ENCODE results near the gene CLCN7. TPM values are rescaled to one million over a fixed set of nuclear protein-coding genes. Genes with fewer than 3 reads are reported as not detected.

The CLCN7 gene
- total and polyA plus RNA-seq, 2 experiments from 2014 or later, result 17.4 to 53.8 TPM

DNA sequence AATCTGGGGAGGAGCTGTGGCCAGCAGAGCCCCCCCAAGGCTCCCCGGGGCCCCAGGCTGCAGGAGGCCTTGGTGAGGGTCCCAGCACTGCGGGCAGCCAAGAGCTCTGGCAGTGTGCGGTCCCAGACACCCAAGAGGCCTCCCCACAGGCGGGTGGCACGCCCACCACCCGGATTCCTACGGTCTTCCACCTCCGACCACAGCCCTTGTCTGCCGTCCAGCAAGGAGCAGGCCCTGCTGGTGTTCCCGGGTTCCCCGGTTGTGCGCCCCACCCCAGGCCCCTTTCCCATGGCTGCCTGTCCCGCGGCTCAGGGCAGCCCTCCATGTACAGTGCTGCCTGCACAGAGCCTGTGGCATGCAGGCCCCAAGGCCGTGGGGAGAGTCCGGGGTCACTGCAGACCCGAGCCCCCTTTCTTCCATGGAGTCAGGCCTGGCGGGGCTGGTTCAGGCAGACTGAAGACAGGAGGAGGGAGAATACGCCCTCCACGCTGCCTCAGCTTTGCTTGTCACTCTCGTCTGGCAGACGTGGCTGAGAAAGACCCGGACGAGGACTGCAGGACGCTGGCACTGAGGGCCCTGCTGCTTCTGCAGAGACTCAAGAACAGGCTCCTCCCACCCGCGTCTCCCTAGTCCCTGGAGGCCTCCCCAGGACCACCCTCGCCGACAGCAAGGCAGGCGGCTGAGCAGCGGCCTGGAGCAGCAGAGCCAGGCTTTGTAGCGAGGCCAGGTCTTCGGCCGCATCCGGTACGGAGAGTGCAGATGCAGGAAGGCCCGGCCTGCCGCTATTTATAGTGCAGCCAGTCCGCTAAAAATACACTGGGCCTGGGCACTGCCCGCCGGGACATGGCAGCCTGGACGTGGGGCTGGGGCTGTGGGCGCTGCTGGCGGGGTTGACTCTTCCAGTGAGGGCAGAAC, 34.7 kb upstream of the CLCN7 start (continued):
- TF ChIP-seq, protein P1, sequence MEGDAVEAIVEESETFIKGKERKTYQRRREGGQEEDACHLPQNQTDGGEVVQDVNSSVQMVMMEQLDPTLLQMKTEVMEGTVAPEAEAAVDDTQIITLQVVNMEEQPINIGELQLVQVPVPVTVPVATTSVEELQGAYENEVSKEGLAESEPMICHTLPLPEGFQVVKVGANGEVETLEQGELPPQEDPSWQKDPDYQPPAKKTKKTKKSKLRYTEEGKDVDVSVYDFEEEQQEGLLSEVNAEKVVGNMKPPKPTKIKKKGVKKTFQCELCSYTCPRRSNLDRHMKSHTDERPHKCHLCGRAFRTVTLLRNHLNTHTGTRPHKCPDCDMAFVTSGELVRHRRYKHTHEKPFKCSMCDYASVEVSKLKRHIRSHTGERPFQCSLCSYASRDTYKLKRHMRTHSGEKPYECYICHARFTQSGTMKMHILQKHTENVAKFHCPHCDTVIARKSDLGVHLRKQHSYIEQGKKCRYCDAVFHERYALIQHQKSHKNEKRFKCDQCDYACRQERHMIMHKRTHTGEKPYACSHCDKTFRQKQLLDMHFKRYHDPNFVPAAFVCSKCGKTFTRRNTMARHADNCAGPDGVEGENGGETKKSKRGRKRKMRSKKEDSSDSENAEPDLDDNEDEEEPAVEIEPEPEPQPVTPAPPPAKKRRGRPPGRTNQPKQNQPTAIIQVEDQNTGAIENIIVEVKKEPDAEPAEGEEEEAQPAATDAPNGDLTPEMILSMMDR (conservative IDR thresholded peaks at IDR 0.05; ENCODE audit: low read depth in 2 of 2), result no peak
- no peak for TF ChIP-seq EZH2 (IDR thresholded peaks at IDR 0.05; ENCODE audit: low read depth, unreplicated experiment)
- no peak for TF ChIP-seq EZH2phosphoT487 (IDR thresholded peaks at IDR 0.05; ENCODE audit: unreplicated experiment)

GRCh38 chr16:1508494-1509187, 33.8 kb upstream of the CLCN7 start:
- Histone ChIP-seq H3K4me3 (no peak overlapping the region), H3K4me2 (no peak overlapping the region), H2AFZ (no peak overlapping the region), H3K36me3 (ENCODE audit: insufficient read depth) (no peaks in the 10 kb centered on the region), H3K79me2 (replicated peaks; ENCODE audit: insufficient read depth) (no peaks in the 10 kb centered on the region), H3F3A (replicated peaks; ENCODE audit: low read depth) (no peaks in the 10 kb centered on the region), H4K20me1 (replicated peaks; ENCODE audit: insufficient read depth) (peaks cover 4% of the 10 kb centered on the region; the same call in 1 of the 2 replicates), H3K4me1 (ENCODE audit: insufficient read depth) (no peaks in the 10 kb centered on the region), H3K27ac (ENCODE audit: low read depth) (no peak overlapping the region), H3K27me3 (ENCODE audit: insufficient read depth) (no peaks in the 10 kb centered on the region), H3K9me2 (ENCODE audit: insufficient read depth) (no peaks in the 10 kb centered on the region)
- H3K27me3 Mint-ChIP-seq (ENCODE audit: insufficient read depth, low read depth, poor library complexity), result peaks cover 10% of the 10 kb centered on the region
- DNase-seq (ENCODE audit: low spot score), result no peak
- no peak overlapping the region for H3K4me3 Mint-ChIP-seq
- no peak for ATAC-seq
- TF ChIP-seq, protein P2, sequence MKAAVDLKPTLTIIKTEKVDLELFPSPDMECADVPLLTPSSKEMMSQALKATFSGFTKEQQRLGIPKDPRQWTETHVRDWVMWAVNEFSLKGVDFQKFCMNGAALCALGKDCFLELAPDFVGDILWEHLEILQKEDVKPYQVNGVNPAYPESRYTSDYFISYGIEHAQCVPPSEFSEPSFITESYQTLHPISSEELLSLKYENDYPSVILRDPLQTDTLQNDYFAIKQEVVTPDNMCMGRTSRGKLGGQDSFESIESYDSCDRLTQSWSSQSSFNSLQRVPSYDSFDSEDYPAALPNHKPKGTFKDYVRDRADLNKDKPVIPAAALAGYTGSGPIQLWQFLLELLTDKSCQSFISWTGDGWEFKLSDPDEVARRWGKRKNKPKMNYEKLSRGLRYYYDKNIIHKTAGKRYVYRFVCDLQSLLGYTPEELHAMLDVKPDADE (IDR thresholded peaks at IDR 0.05), result no peak
- TF ChIP-seq POLR2AphosphoS5 (IDR thresholded peaks at IDR 0.05; ENCODE audit: low read depth) (no peak), STAT1 (IDR thresholded peaks at IDR 0.05; ENCODE audit: unreplicated experiment) (no peak)
- H3K36me3 Mint-ChIP-seq (ENCODE audit: low read depth), result peaks cover 32% of the 10 kb centered on the region
- H3K27ac Mint-ChIP-seq, result no peak overlapping the region
- peaks cover 9% of the 10 kb centered on the region; the same call in 1 of the 3 replicates for H3K9me3 Mint-ChIP-seq
- no peaks in the 10 kb centered on the region for H3K4me1 Mint-ChIP-seq

DNA sequence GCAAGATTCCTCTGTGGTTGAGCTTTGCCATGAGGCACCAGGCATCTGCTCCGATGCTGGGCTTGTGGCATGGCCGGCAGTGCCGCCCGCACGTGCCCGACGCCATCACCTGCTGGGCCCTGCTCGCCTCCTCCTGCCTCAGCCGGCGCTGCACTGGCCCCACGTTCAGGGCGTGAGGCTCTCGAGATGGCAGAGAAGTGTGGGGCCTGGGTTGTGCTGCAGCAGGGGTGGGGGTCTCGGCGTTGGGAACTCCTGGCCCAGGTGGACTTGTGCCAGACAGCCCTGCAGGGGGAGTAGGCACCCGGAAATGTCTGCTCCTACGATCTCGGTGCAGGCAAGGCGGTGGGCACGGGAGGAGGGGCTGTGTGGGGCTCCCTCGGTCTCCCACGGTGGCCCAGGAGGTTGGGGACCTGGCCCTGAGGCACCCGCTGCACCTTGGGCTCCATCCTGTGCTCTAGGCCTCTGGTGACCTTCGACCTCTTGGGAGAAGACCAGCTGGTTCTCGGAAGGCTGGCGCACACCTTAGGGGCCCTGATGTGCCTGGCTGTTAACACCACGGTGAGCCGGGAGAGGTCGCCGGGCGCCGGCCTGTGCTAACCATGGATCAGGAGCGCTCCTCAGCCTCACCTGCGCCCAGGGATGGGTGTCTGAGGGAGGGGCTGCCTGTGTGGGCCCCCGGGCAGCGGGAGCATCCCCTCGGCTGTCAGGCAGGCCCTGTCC, 31.8 kb upstream of the CLCN7 start:
- no peaks in the 10 kb centered on the region for H3K79me2 ChIP-seq (replicated peaks; ENCODE audit: insufficient read depth)
- H3F3A ChIP-seq (replicated peaks; ENCODE audit: low read depth), result no peaks in the 10 kb centered on the region
- H3K9me2 ChIP-seq (ENCODE audit: insufficient read depth), result no peaks in the 10 kb centered on the region
- no peaks in the 10 kb centered on the region for H3K27me3 ChIP-seq (ENCODE audit: insufficient read depth)
- H3K4me1 Mint-ChIP-seq, result no peaks in the 10 kb centered on the region
- no peaks in the 10 kb centered on the region for H3K4me1 ChIP-seq (ENCODE audit: insufficient read depth)
- 0 out of 2 replicates have a peak, but pooled peaks cover 4% of the 10 kb centered on the region for H4K20me1 ChIP-seq (replicated peaks; ENCODE audit: insufficient read depth)
- H3K4me2 ChIP-seq, result no peak overlapping the region
- H3K27me3 Mint-ChIP-seq (ENCODE audit: insufficient read depth, low read depth, poor library complexity), result peaks cover 10% of the 10 kb centered on the region
- peaks cover 29% of the 10 kb centered on the region for H3K36me3 Mint-ChIP-seq (ENCODE audit: low read depth)
- H3K36me3 ChIP-seq (ENCODE audit: insufficient read depth), result 0 out of 2 replicates have a peak, but pooled peaks cover 5% of the 10 kb centered on the region
- no peak overlapping the region for H2AFZ ChIP-seq
- H3K27ac ChIP-seq (ENCODE audit: low read depth), result no peak overlapping the region
- ATAC-seq (no peak), DNase-seq (ENCODE audit: low spot score) (no peak)
- H3K4me3 Mint-ChIP-seq, result no peak overlapping the region
- no peak overlapping the region for H3K4me3 ChIP-seq
- no peaks in the 10 kb centered on the region for H3K9me3 Mint-ChIP-seq
- H3K27ac Mint-ChIP-seq, result no peak overlapping the region
- no peak for TF ChIP-seq EZH2 (IDR thresholded peaks at IDR 0.05; ENCODE audit: low read depth, unreplicated experiment)
- no peak for TF ChIP-seq STAT1 (IDR thresholded peaks at IDR 0.05; ENCODE audit: unreplicated experiment)
- TF ChIP-seq, protein P2 (IDR thresholded peaks at IDR 0.05), result no peak
- TF ChIP-seq, protein P3, sequence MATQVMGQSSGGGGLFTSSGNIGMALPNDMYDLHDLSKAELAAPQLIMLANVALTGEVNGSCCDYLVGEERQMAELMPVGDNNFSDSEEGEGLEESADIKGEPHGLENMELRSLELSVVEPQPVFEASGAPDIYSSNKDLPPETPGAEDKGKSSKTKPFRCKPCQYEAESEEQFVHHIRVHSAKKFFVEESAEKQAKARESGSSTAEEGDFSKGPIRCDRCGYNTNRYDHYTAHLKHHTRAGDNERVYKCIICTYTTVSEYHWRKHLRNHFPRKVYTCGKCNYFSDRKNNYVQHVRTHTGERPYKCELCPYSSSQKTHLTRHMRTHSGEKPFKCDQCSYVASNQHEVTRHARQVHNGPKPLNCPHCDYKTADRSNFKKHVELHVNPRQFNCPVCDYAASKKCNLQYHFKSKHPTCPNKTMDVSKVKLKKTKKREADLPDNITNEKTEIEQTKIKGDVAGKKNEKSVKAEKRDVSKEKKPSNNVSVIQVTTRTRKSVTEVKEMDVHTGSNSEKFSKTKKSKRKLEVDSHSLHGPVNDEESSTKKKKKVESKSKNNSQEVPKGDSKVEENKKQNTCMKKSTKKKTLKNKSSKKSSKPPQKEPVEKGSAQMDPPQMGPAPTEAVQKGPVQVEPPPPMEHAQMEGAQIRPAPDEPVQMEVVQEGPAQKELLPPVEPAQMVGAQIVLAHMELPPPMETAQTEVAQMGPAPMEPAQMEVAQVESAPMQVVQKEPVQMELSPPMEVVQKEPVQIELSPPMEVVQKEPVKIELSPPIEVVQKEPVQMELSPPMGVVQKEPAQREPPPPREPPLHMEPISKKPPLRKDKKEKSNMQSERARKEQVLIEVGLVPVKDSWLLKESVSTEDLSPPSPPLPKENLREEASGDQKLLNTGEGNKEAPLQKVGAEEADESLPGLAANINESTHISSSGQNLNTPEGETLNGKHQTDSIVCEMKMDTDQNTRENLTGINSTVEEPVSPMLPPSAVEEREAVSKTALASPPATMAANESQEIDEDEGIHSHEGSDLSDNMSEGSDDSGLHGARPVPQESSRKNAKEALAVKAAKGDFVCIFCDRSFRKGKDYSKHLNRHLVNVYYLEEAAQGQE (IDR thresholded peaks at IDR 0.05; ENCODE audit: unreplicated experiment), result no peak
- TF ChIP-seq POLR2AphosphoS5 (IDR thresholded peaks at IDR 0.05; ENCODE audit: low read depth), result no peak
- no peak for TF ChIP-seq ZNF114 (CRISPR knock-in tag; IDR thresholded peaks at IDR 0.05)
- TF ChIP-seq EZH2phosphoT487 (IDR thresholded peaks at IDR 0.05; ENCODE audit: unreplicated experiment), result no peak
- no peak for TF ChIP-seq CREB1 (CRISPR knock-in tag; IDR thresholded peaks at IDR 0.05; ENCODE audit: low read depth)
- TF ChIP-seq ZNF331 (CRISPR knock-in tag; IDR thresholded peaks at IDR 0.05; ENCODE audit: low read depth), result no peak

Measured in GM23338 (cell line).